ENCODE results near the gene EDC3.

- no peak for TF ChIP-seq CTCF (IDR thresholded peaks at IDR 0.05)
- no peak for TF ChIP-seq POLR2A (IDR thresholded peaks at IDR 0.05)
Measured at GRCh38 chr15:74626752-74627692, 68.8 kb downstream of the EDC3 start.

Measured in heart left ventricle (tissue), 13 donors.